HEK293 (cell line): ENCODE data around the gene PAQR7.
A peak's percentile ranks its signal among the peaks of the same experiment; 100 is the strongest.

ENCODE experiments used
- CTCF ChIA-PET: fragments of 350-600 bp; formaldehyde crosslinking; extraction: SDS; loops from one replicate; lab custom pipeline; 2021; ENCODE audit warnings: antibody characterized with exemption; lab: Yijun Ruan, JAX
- POLR2A ChIA-PET: fragments of 300-600 bp; formaldehyde crosslinking; extraction: SDS; loops from one replicate; lab custom pipeline; 2020; ENCODE audit warnings: antibody characterized with exemption, inconsistent platforms; lab: Yijun Ruan, JAX
- H3K27ac ChIP-seq: fragments of 200-500 bp; sonication (Bioruptor generic); 2 replicates; pipeline ENCODE4 v1.5.1; 2014; ENCODE audit warnings: low read depth, low read length, control low read depth, inconsistent platforms; ENCODE audit errors: extremely low read depth
- H3K36me3 ChIP-seq, 2 experiments: fragments of 200-500 bp in 1 of 2; sonication (Bioruptor generic) in 1 of 2; 1 replicate in 1 of 2; 2 replicates in 1 of 2; pipeline ENCODE4 v1.5.1; 2014 to 2017; ENCODE audit warnings: inconsistent platforms in 2 of 2, low read length in 2 of 2; ENCODE audit not compliant: control insufficient read depth in 2 of 2, insufficient read depth in 1 of 2
- H3K4me1 ChIP-seq: fragments of 200-500 bp; sonication (Bioruptor generic); 2 replicates; pipeline ENCODE4 v1.5.1; 2014; ENCODE audit warnings: mild to moderate bottlenecking, low read length, inconsistent platforms; ENCODE audit not compliant: control insufficient read depth, insufficient read depth
- H3K4me3 ChIP-seq: 2 replicates; pipeline ENCODE4 v1.5.1; 2011; ENCODE audit warnings: low read depth, mild to moderate bottlenecking, control low read depth, low read length, moderate library complexity
- H3K9me3 ChIP-seq: fragments of 200-500 bp; sonication (Bioruptor generic); 2 replicates; pipeline ENCODE4 v1.5.1; 2014; ENCODE audit warnings: low read depth, low read length, inconsistent platforms; ENCODE audit not compliant: control insufficient read depth, insufficient read depth
- FEZF1 ChIP-seq: fragments of 450-650 bp; formaldehyde crosslinking; IDR thresholded peaks from 2 replicates; pipeline ENCODE4 v1.5.1; 2016; ENCODE audit warnings: missing biosample characterization, missing genetic modification characterization
- GLI4 ChIP-seq: fragments of 450-650 bp; formaldehyde crosslinking; IDR thresholded peaks from 2 replicates; pipeline ENCODE4 v1.5.1; 2016; ENCODE audit warnings: missing biosample characterization, missing genetic modification characterization
- KLF1 ChIP-seq: fragments of 450-650 bp; formaldehyde crosslinking; IDR thresholded peaks from 2 replicates; pipeline ENCODE4 v1.5.1; 2016; ENCODE audit warnings: missing biosample characterization, missing genetic modification characterization
- RBAK ChIP-seq: fragments of 450-650 bp; formaldehyde crosslinking; IDR thresholded peaks from 2 replicates; pipeline ENCODE4 v1.5.1; 2016; ENCODE audit warnings: missing biosample characterization, missing genetic modification characterization
- SCRT1 ChIP-seq: fragments of 450-650 bp; formaldehyde crosslinking; IDR thresholded peaks from 2 replicates; pipeline ENCODE4 v1.5.1; 2016; ENCODE audit warnings: missing biosample characterization, missing genetic modification characterization, borderline replicate concordance
- TCF7L2 ChIP-seq: IDR thresholded peaks from 2 replicates; pipeline ENCODE4 v1.6.1; 2011; ENCODE audit warnings: low read depth, mild to moderate bottlenecking, inconsistent platforms, low read length, moderate library complexity, borderline replicate concordance
- ZBTB17 ChIP-seq: fragments of 450-650 bp; formaldehyde crosslinking; IDR thresholded peaks from 2 replicates; pipeline ENCODE4 v1.5.1; 2016; ENCODE audit warnings: missing biosample characterization, missing genetic modification characterization
- ZBTB7A ChIP-seq: fragments of 450-650 bp; formaldehyde crosslinking; IDR thresholded peaks from 2 replicates; pipeline ENCODE4 v1.5.1; 2016; ENCODE audit warnings: low read depth, missing biosample characterization, missing genetic modification characterization
- ZNF133 ChIP-seq: fragments of 450-650 bp; formaldehyde crosslinking; IDR thresholded peaks from 2 replicates; pipeline ENCODE4 v1.5.1; 2016; ENCODE audit warnings: missing biosample characterization, missing genetic modification characterization
- ZNF157 ChIP-seq: fragments of 450-650 bp; formaldehyde crosslinking; IDR thresholded peaks from 2 replicates; pipeline ENCODE4 v1.5.1; 2016; ENCODE audit warnings: missing biosample characterization, missing genetic modification characterization
- ZNF16 ChIP-seq: fragments of 450-650 bp; formaldehyde crosslinking; IDR thresholded peaks from 2 replicates; pipeline ENCODE4 v1.5.1; 2016; ENCODE audit warnings: low read depth, missing biosample characterization, missing genetic modification characterization
- ZNF169 ChIP-seq: fragments of 450-650 bp; formaldehyde crosslinking; IDR thresholded peaks from 2 replicates; pipeline ENCODE4 v1.5.1; 2016; ENCODE audit warnings: missing biosample characterization, missing genetic modification characterization
- ZNF514 ChIP-seq: fragments of 450-650 bp; formaldehyde crosslinking; IDR thresholded peaks from 2 replicates; pipeline ENCODE4 v1.5.1; 2016; ENCODE audit warnings: missing biosample characterization, missing genetic modification characterization
- ZNF529 ChIP-seq: fragments of 450-650 bp; formaldehyde crosslinking; IDR thresholded peaks from 2 replicates; pipeline ENCODE4 v1.5.1; 2017; ENCODE audit warnings: missing genetic modification characterization, missing biosample characterization; ENCODE audit not compliant: insufficient replicate concordance
- ZNF600 ChIP-seq: fragments of 450-650 bp; formaldehyde crosslinking; IDR thresholded peaks from 2 replicates; pipeline ENCODE4 v1.5.1; 2016; ENCODE audit warnings: missing biosample characterization, missing genetic modification characterization
- ZNF626 ChIP-seq: fragments of 450-650 bp; sonication (Bioruptor Pico); formaldehyde crosslinking; IDR thresholded peaks from 2 replicates; pipeline ENCODE4 v1.5.1; 2018; ENCODE audit warnings: missing biosample characterization, missing genetic modification characterization, inconsistent platforms
- ZNF747 ChIP-seq: fragments of 450-650 bp; formaldehyde crosslinking; IDR thresholded peaks from 2 replicates; pipeline ENCODE4 v1.5.1; 2016; ENCODE audit warnings: missing biosample characterization, missing genetic modification characterization
- ZNF768 ChIP-seq: fragments of 450-650 bp; formaldehyde crosslinking; IDR thresholded peaks from 2 replicates; pipeline ENCODE4 v1.5.1; 2018; ENCODE audit warnings: missing biosample characterization, mild to moderate bottlenecking, missing genetic modification characterization
- TF ChIP-seq, protein P1 (sequence below): fragments of 450-650 bp; formaldehyde crosslinking; IDR thresholded peaks from 2 replicates; pipeline ENCODE4 v1.5.1; 2017; ENCODE audit warnings: missing biosample characterization, missing genetic modification characterization
- TF ChIP-seq, protein P2 (sequence below): fragments of 450-650 bp; formaldehyde crosslinking; IDR thresholded peaks from 2 replicates; pipeline ENCODE4 v1.5.1; 2017; ENCODE audit warnings: missing biosample characterization, missing genetic modification characterization
- TF ChIP-seq, protein P3 (sequence below): fragments of 450-650 bp; formaldehyde crosslinking; IDR thresholded peaks from 2 replicates; pipeline ENCODE4 v1.5.1; 2016; ENCODE audit warnings: missing biosample characterization, missing genetic modification characterization
- TF ChIP-seq, protein P4 (sequence below): fragments of 450-650 bp; IDR thresholded peaks from 2 replicates; pipeline ENCODE4 v1.5.1; 2018; ENCODE audit warnings: missing biosample characterization, mild to moderate bottlenecking, missing genetic modification characterization
- TF ChIP-seq, protein P5 (sequence below): fragments of 450-650 bp; formaldehyde crosslinking; IDR thresholded peaks from 2 replicates; pipeline ENCODE4 v1.5.1; 2017; ENCODE audit warnings: missing biosample characterization, missing genetic modification characterization

Gene PAQR7

DNA sequence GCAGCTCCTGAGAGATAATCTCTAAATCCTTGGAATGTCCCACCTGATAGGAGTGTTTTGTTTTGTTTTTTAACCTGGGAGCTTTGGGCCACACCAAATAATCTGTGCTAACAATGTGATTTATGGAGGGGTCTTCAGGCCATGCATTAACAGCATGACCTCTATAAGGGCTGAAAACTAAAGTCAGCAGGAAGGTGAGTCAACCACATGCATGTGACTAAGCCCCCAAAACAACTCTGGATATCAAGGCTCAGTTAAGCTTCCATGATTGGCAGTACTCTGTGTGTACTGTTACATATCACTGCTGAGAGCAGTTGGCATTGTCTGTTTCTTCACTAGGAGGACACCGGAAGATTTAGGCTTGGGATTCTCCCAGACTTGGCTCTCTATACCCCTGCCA lies 27.0 kb downstream of the PAQR7 start (continued):
- TF ChIP-seq, protein P1, sequence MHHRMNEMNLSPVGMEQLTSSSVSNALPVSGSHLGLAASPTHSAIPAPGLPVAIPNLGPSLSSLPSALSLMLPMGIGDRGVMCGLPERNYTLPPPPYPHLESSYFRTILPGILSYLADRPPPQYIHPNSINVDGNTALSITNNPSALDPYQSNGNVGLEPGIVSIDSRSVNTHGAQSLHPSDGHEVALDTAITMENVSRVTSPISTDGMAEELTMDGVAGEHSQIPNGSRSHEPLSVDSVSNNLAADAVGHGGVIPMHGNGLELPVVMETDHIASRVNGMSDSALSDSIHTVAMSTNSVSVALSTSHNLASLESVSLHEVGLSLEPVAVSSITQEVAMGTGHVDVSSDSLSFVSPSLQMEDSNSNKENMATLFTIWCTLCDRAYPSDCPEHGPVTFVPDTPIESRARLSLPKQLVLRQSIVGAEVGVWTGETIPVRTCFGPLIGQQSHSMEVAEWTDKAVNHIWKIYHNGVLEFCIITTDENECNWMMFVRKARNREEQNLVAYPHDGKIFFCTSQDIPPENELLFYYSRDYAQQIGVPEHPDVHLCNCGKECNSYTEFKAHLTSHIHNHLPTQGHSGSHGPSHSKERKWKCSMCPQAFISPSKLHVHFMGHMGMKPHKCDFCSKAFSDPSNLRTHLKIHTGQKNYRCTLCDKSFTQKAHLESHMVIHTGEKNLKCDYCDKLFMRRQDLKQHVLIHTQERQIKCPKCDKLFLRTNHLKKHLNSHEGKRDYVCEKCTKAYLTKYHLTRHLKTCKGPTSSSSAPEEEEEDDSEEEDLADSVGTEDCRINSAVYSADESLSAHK (tag by site-specific recombination) = 0 out of 2 replicates have a peak, but pooled peaks have one; percentile 45
- TF ChIP-seq, protein P2, sequence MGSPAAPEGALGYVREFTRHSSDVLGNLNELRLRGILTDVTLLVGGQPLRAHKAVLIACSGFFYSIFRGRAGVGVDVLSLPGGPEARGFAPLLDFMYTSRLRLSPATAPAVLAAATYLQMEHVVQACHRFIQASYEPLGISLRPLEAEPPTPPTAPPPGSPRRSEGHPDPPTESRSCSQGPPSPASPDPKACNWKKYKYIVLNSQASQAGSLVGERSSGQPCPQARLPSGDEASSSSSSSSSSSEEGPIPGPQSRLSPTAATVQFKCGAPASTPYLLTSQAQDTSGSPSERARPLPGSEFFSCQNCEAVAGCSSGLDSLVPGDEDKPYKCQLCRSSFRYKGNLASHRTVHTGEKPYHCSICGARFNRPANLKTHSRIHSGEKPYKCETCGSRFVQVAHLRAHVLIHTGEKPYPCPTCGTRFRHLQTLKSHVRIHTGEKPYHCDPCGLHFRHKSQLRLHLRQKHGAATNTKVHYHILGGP (tag by site-specific recombination) = no peak
- no peak for TF ChIP-seq ZBTB17 (tag by site-specific recombination)

DNA sequence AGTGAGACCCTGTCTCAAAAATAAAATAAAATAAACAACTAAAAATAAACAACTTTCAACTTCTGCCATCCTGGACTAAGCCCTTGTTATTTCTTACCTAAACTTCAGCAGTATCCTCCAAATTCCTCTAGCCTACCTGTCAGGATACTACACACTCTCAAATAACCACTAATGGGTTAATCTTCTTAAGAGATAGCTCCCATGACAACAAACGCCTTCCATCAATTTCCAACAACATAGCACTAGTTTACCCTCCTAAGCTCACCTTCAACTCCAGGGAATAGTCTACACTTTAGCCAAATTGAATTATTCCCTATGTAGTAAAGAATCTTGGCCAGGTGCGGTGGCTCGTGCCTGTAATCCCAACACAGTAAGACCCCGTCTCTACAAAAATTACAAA lies 27.6 kb downstream of the PAQR7 start:
- Histone ChIP-seq H3K27ac (no peak overlapping the region), H3K4me1 (peaks cover 3% of the 10 kb centered on the region; the same call in 1 of the 2 replicates), H3K4me3 (no peak overlapping the region), H3K36me3 (no peaks in the 10 kb centered on the region), H3K9me3 (no peaks in the 10 kb centered on the region)
- CTCF ChIA-PET = interaction anchor here (0.6 kb wide), 1 partner anchor 397 kb away, joined by 4 read pairs; no protein-coding TSS in a partner anchor
- POLR2A ChIA-PET = interaction anchor here (1.5 kb wide), 1 partner anchor 27 kb away, joined by 3 read pairs; no protein-coding TSS in a partner anchor
- TF ChIP-seq ZNF514 (tag by site-specific recombination) (no peak), ZNF626 (tag by site-specific recombination) (no peak), ZNF157 (tag by site-specific recombination) (no peak), TCF7L2 (no peak), ZNF768 (tag by site-specific recombination) (no peak), FEZF1 (tag by site-specific recombination) (no peak)
- TF ChIP-seq, protein P3, sequence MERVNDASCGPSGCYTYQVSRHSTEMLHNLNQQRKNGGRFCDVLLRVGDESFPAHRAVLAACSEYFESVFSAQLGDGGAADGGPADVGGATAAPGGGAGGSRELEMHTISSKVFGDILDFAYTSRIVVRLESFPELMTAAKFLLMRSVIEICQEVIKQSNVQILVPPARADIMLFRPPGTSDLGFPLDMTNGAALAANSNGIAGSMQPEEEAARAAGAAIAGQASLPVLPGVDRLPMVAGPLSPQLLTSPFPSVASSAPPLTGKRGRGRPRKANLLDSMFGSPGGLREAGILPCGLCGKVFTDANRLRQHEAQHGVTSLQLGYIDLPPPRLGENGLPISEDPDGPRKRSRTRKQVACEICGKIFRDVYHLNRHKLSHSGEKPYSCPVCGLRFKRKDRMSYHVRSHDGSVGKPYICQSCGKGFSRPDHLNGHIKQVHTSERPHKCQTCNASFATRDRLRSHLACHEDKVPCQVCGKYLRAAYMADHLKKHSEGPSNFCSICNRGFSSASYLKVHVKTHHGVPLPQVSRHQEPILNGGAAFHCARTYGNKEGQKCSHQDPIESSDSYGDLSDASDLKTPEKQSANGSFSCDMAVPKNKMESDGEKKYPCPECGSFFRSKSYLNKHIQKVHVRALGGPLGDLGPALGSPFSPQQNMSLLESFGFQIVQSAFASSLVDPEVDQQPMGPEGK (tag by site-specific recombination) = no peak
- TF ChIP-seq, protein P4, sequence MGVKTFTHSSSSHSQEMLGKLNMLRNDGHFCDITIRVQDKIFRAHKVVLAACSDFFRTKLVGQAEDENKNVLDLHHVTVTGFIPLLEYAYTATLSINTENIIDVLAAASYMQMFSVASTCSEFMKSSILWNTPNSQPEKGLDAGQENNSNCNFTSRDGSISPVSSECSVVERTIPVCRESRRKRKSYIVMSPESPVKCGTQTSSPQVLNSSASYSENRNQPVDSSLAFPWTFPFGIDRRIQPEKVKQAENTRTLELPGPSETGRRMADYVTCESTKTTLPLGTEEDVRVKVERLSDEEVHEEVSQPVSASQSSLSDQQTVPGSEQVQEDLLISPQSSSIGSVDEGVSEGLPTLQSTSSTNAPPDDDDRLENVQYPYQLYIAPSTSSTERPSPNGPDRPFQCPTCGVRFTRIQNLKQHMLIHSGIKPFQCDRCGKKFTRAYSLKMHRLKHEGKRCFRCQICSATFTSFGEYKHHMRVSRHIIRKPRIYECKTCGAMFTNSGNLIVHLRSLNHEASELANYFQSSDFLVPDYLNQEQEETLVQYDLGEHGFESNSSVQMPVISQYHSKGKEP (tag by site-specific recombination) = no peak
- TF ChIP-seq, all 188 proteins: peak for 0

DNA sequence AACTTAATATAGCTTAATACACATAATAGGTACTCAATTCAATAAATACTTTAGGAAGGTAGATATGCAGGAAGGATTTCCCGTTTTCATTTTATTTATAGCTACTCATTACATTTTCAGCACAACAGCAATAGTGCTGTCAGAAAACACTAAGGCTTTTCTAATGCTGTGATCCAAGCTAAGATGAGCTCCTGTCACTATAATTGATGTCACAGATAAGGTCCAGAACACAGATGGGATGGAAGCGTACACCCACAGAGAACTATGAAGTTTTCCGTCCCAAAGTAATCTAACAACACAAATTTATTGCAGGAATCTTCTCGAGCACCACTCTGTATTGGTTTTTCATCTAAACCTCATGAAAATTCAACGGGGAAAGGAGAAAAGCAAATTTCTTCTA lies 29.8 kb downstream of the PAQR7 start:
- H3K36me3 ChIP-seq = no peaks in the 10 kb centered on the region
- H3K27ac ChIP-seq = no peak overlapping the region
- H3K4me3 ChIP-seq = no peak overlapping the region
- no peaks in the 10 kb centered on the region for H3K9me3 ChIP-seq
- ChIA-PET CTCF (interaction anchor here (2.0 kb wide), 1 partner anchor 19 kb away, joined by 4 read pairs; no protein-coding TSS in a partner anchor), POLR2A (interaction anchor here (1.1 to 1.5 kb wide), 2 partner anchors 13 to 598 kb away, joined by 3 to 4 read pairs; partner anchors contain the start of gene RSRP1)
- TF ChIP-seq, protein P5, sequence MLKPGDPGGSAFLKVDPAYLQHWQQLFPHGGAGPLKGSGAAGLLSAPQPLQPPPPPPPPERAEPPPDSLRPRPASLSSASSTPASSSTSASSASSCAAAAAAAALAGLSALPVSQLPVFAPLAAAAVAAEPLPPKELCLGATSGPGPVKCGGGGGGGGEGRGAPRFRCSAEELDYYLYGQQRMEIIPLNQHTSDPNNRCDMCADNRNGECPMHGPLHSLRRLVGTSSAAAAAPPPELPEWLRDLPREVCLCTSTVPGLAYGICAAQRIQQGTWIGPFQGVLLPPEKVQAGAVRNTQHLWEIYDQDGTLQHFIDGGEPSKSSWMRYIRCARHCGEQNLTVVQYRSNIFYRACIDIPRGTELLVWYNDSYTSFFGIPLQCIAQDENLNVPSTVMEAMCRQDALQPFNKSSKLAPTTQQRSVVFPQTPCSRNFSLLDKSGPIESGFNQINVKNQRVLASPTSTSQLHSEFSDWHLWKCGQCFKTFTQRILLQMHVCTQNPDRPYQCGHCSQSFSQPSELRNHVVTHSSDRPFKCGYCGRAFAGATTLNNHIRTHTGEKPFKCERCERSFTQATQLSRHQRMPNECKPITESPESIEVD = no peak
- TF ChIP-seq ZNF16 (tag by site-specific recombination) (no peak), KLF1 (no peak), ZBTB7A (no peak), ZNF529 (tag by site-specific recombination) (no peak), ZNF747 (no peak), ZNF169 (no peak), GLI4 (tag by site-specific recombination) (no peak), ZNF600 (tag by site-specific recombination) (no peak), ZNF133 (tag by site-specific recombination) (no peak), RBAK (no peak), SCRT1 (no peak)
- peaks cover 3% of the 10 kb centered on the region; the same call in 1 of the 2 replicates for H3K4me1 ChIP-seq
